ENCODE data around the gene TTN.

GRCh38 chr2:178644919-178645318 is 162.3 kb downstream of the TTN start:
- TF ChIP-seq CTCF (conservative IDR thresholded peaks at IDR 0.05 in 1 of 2, IDR thresholded peaks at IDR 0.05 in 1 of 2; ENCODE audit: low read depth in 1 of 2, low read length in 2 of 2) (no peak), EZH2 (IDR thresholded peaks at IDR 0.05; ENCODE audit: low read length, missing control alignments) (no peak)

Measured in fibroblast of lung (primary cell).